ENCODE data around the gene TXNRD1.

DNA sequence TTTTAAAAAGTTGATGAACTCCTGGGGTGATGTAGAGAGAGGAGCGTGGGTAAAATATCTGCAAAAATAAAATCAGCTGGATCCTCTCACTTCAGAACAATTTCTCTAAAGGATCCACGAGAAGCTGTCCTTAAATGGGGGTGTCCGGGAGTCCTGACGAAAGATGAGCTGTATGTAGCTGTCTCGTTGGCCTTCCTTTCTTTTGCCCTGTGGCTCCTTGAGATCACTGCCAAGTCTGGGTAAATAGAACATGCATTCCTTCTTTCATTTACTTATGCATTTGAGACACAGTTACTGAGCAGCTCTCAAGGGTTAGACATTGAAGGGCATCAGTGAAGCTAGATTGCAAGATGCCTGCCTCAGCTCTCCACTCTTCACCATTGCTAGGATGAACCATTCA lies 35.2 kb upstream of the TXNRD1 start:
- TF ChIP-seq POLR2A (IDR thresholded peaks at IDR 0.05; ENCODE audit: control extremely low read depth in 1 of 2, low read depth in 2 of 2, low read length in 2 of 2): no peak
- TF ChIP-seq RAD21 (IDR thresholded peaks at IDR 0.05 in 1 of 2, conservative IDR thresholded peaks at IDR 0.05 in 1 of 2; ENCODE audit: low read depth in 2 of 2, low read length in 2 of 2): no peak
- no peak for TF ChIP-seq CTCF (IDR thresholded peaks at IDR 0.05; ENCODE audit: control extremely low read depth in 1 of 3, insufficient read depth in 1 of 3, low read depth in 1 of 3, low read length in 3 of 3)
- no peak for TF ChIP-seq EZH2 (IDR thresholded peaks at IDR 0.05; ENCODE audit: low read depth, low read length, severe bottlenecking)

Measured in H1 (cell line).